ENCODE measurements around the gene PPM1F. TPM values are rescaled to one million over a fixed set of nuclear protein-coding genes. Genes with fewer than 3 reads are reported as not detected.
"Not testable (repeated sequence)": the region's sequence is repeated elsewhere in the genome, so short reads cannot be mapped to it uniquely, and the experiment has no call there.

Gene PPM1F
- total RNA-seq, 2 donors from 2014 or later = 37.0 to 45.9 TPM

GRCh38 chr22:21876486-21877176 lies 76.0 kb downstream of the PPM1F start:
- H3K9me3 ChIP-seq = no peaks in the 10 kb centered on the region
- H3K27me3 ChIP-seq (replicated peaks; ENCODE audit: insufficient read depth) = no peaks in the 10 kb centered on the region
- no peak for ATAC-seq (ENCODE audit: insufficient number of reproducible peaks, low FRiP score, low read depth)
- no peaks in the 10 kb centered on the region for H3K36me3 ChIP-seq
- no peak overlapping the region for H3K4me3 ChIP-seq
- H3K4me1 ChIP-seq (ENCODE audit: control insufficient read depth in 1 of 2, low read depth in 2 of 2) = peaks cover 0 to 5% of the 10 kb centered on the region in 2 donors
- TF ChIP-seq CTCF (IDR thresholded peaks at IDR 0.05) = no peak
- no peak overlapping the region for H3K27ac ChIP-seq
- DNase-seq (ENCODE audit: low spot score) = no peak

GRCh38 chr22:21874953-21875352 lies 77.7 kb downstream of the PPM1F start:
- H3K36me3 ChIP-seq; H3K27me3 ChIP-seq (replicated peaks; ENCODE audit: insufficient read depth); H3K4me1 ChIP-seq (ENCODE audit: control insufficient read depth in 1 of 2, low read depth in 2 of 2); H3K4me3 ChIP-seq; DNase-seq (ENCODE audit: low spot score); ATAC-seq (ENCODE audit: insufficient number of reproducible peaks, low FRiP score, low read depth); H3K9me3 ChIP-seq; H3K27ac ChIP-seq: not testable (repeated sequence)

- no peaks in the 10 kb centered on the region for H3K27me3 ChIP-seq (replicated peaks; ENCODE audit: insufficient read depth)
- H3K36me3 ChIP-seq = no peaks in the 10 kb centered on the region
- no peaks in the 10 kb centered on the region for H3K9me3 ChIP-seq
- peaks cover 5% of the 10 kb centered on the region in 2 donors for H3K4me1 ChIP-seq (ENCODE audit: control insufficient read depth in 1 of 2, low read depth in 2 of 2)
- DNase-seq (ENCODE audit: low spot score) (no peak), ATAC-seq (ENCODE audit: insufficient number of reproducible peaks, low FRiP score, low read depth) (no peak)
- no peak for TF ChIP-seq CTCF (IDR thresholded peaks at IDR 0.05)
- H3K27ac ChIP-seq = no peak overlapping the region
- H3K4me3 ChIP-seq = no peak overlapping the region
Observed at GRCh38 chr22:21873619-21874018, 79.0 kb downstream of the PPM1F start.

GRCh38 chr22:21872741-21873140 lies 79.9 kb downstream of the PPM1F start:
- not testable (repeated sequence) for ATAC-seq (ENCODE audit: insufficient number of reproducible peaks, low FRiP score, low read depth); H3K9me3 ChIP-seq; H3K4me3 ChIP-seq; H3K27me3 ChIP-seq (replicated peaks; ENCODE audit: insufficient read depth); DNase-seq (ENCODE audit: low spot score); H3K36me3 ChIP-seq; H3K27ac ChIP-seq
- H3K4me1 ChIP-seq (ENCODE audit: control insufficient read depth in 1 of 2, low read depth in 2 of 2) = peaks cover 5 to 14% of the 10 kb centered on the region in 2 donors

Other genes starting within 250 kb of the PPM1F start
- 10 to 100 TPM; 20.1 to 25.2 TPM for gene YPEL1, start 217.1 kb downstream of the PPM1F start, total RNA-seq
- 10 to 100 TPM; 61.4 to 63.1 TPM for gene MAPK1, start 85.2 kb downstream of the PPM1F start, total RNA-seq
- gene TOP3B, start 29.9 kb upstream of the PPM1F start, total RNA-seq = 10 to 100 TPM; 26.0 to 40.4 TPM